Lower leg skin (tissue), 4 donors: ENCODE results near the gene SCAI. TPM values are rescaled to one million over a fixed set of nuclear protein-coding genes. Genes with fewer than 3 reads are reported as not detected.

Source experiments
- DNase-seq, 2 donors: peaks; one replicate each; pipeline ENCODE4 v3.0.0-alpha.2; 2019; ENCODE audit warnings: low spot score in 2 of 2
- H3K4me3 ChIP-seq: fragments of 200-600 bp; sonication (generic); 2 replicates; pipeline ENCODE4 v1.5.1; 2017; ENCODE audit warnings: mild to moderate bottlenecking, low read depth; ENCODE audit not compliant: poor library complexity, severe bottlenecking
- POLR2A ChIP-seq, 2 donors: fragments of 450-650 bp; IDR thresholded peaks; one replicate each; pipeline ENCODE4 v1.6.1; 2016 to 2017; ENCODE audit warnings: antibody characterized with exemption in 2 of 2, mild to moderate bottlenecking in 1 of 2, moderate library complexity in 1 of 2
- WGBS, 2 donors: methylation state at CpG; one replicate each; pipeline ENCODE4 v1.1.5; 2018; 5-methylcytosine and 5-hydroxymethylcytosine counted together
- intact Hi-C: fragments of 100-400 bp; cut with DNase I; formaldehyde crosslinking; loops from one replicate; pipeline ENCODE4 v1.15.0; 2023; ENCODE audit warnings: low total_unique reads
- total RNA-seq, 4 donors: library from RNA; depleted of rRNA; stranded (reverse); fragments of >200 nt; gene quantifications; one replicate each; pipeline ENCODE4 v1.1.0, GENCODE V29; 2016
- TF ChIP-seq, protein P1 (sequence below), 3 donors: fragments of 450-650 bp; IDR thresholded peaks; one replicate each; pipeline ENCODE4 v1.5.1; 2016; ENCODE audit warnings: antibody characterized with exemption in 3 of 3, mild to moderate bottlenecking in 3 of 3, moderate library complexity in 2 of 3

SCAI gene
- total RNA-seq, 4 donors from 2014 or later = 2.9 to 9.2 (median 5.8) TPM

DNA sequence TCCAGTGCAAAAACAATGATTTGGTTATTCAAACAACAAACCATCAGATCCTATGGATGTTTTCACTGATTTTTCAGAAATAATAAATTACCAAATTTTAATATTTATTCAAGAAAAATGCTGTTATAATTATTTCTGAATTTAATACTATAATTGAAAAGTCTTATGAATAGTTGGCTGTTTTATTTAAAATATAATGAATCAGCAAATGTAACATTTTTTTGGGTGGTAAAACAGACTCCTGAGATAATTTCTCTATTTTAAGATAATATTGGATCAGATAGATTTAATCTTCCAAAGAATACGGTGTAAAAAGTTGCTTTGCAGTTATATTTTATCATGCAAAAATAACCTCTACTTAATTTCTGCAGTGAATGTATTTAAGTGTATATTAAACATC, 197.2 kb downstream of the SCAI start:
- intact Hi-C loops = no loop called here
- TF ChIP-seq, protein P1, sequence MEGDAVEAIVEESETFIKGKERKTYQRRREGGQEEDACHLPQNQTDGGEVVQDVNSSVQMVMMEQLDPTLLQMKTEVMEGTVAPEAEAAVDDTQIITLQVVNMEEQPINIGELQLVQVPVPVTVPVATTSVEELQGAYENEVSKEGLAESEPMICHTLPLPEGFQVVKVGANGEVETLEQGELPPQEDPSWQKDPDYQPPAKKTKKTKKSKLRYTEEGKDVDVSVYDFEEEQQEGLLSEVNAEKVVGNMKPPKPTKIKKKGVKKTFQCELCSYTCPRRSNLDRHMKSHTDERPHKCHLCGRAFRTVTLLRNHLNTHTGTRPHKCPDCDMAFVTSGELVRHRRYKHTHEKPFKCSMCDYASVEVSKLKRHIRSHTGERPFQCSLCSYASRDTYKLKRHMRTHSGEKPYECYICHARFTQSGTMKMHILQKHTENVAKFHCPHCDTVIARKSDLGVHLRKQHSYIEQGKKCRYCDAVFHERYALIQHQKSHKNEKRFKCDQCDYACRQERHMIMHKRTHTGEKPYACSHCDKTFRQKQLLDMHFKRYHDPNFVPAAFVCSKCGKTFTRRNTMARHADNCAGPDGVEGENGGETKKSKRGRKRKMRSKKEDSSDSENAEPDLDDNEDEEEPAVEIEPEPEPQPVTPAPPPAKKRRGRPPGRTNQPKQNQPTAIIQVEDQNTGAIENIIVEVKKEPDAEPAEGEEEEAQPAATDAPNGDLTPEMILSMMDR (IDR thresholded peaks at IDR 0.05) = no peak
- TF ChIP-seq POLR2A (IDR thresholded peaks at IDR 0.05) = no peak
- H3K4me3 ChIP-seq = no peak overlapping the region
- DNase-seq = no peak
- WGBS, 2 donors = 84 to 85% methylated on average over 1 of the region's 1 CpG

GRCh38 chr9:124941679-124942561, 201.4 kb downstream of the SCAI start:
- peak overlapping the region; percentile 58 for H3K4me3 ChIP-seq
- intact Hi-C loops = no loop called here
- DNase-seq = peak; percentile 36 to 90
- no peak for TF ChIP-seq POLR2A (IDR thresholded peaks at IDR 0.05)
- TF ChIP-seq, protein P1 (IDR thresholded peaks at IDR 0.05) = no peak
- 17 to 23% methylated on average over 31 of the region's 31 CpGs for WGBS, 2 donors

- 1% methylated on average over 33 to 69 of the region's 70 CpGs for WGBS, 2 donors
- DNase-seq = peak; percentile 92 to 99
- intact Hi-C loops = no loop called here
- peak within 1 kb of the TSS; percentile 58 for H3K4me3 ChIP-seq
- TF ChIP-seq POLR2A (IDR thresholded peaks at IDR 0.05) = no peak
These were observed 202.2 kb downstream of the SCAI start, which contains the start of gene GOLGA1 for GRCh38 chr9:124940894-124941678. GOLGA1 (minus strand) TSS chr9:124941083; CDS start chr9:124938711, 2,372 bp downstream.

DNA sequence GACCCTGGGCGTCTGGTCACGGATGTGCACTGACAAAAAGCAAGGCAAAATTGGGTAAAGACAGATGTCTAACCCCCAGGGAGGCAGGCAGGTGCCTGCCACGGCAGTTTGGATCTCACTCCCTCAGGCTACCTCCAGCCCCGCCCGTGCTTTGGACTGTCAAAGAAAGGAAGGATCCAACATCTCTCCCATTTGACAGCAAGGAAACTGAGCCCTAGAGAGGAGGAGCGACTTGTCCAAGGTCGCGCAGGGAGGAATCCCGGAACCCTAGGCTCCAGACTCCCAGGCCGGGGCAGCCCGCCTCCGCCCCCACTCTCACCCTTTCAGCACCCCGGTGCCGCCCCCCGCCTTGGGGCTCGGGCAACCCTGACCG, 202.8 kb downstream of the SCAI start:
- WGBS, 2 donors = 1% methylated on average over 10 to 17 of the region's 17 CpGs
- H3K4me3 ChIP-seq = peak overlapping the region; percentile 58
- intact Hi-C loops = no loop called here
- DNase-seq = no peak
- TF ChIP-seq, protein P1 (IDR thresholded peaks at IDR 0.05) = no peak
- TF ChIP-seq POLR2A (IDR thresholded peaks at IDR 0.05) = no peak

DNA sequence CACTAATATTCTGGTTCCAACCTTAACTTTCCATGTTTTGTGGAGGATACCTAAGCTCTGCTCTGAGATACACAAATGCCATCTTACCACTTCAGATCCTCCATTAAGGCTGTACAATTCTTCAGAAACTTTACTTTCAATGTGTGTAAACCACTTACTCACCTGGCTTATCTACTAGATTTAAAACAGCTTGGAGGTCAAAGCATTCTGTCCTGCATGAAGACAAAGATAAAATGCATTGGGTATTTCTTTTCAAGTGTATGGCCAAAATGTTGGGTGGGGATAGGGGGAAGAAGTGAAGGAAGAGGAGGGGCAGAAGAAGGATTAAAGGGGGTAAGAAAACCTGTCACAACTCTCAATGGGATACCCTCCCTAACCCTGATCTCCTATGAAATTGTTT, 203.4 kb downstream of the SCAI start:
- H3K4me3 ChIP-seq = no peak overlapping the region
- DNase-seq = no peak
- intact Hi-C loops = no loop called here

More for the DNA sequence above, 203.4 kb downstream of the SCAI start:
- TF ChIP-seq POLR2A (IDR thresholded peaks at IDR 0.05) = no peak
- TF ChIP-seq, protein P1 (IDR thresholded peaks at IDR 0.05) = no peak
